K562 (cell line): ENCODE results near the gene CCNJL.
"Not testable (repeated sequence)": the region's sequence is repeated elsewhere in the genome, so short reads cannot be mapped to it uniquely, and the experiment has no call there.

Source experiments
- CREB3 ChIP-seq: fragments of 450-650 bp; conservative IDR thresholded peaks from 2 replicates; pipeline ENCODE4 v1.6.1; 2016; ENCODE audit warnings: missing genetic modification characterization, low read depth, mild to moderate bottlenecking, missing compliant biosample characterization, moderate library complexity
- CTCF ChIP-seq, 3 experiments: IDR thresholded peaks in 2 of 3; conservative IDR thresholded peaks in 1 of 3; 2 replicates each; pipeline ENCODE4 v1.5.1; 2011 to 2012; ENCODE audit warnings: low read length in 3 of 3, mild to moderate bottlenecking in 3 of 3, control low read depth in 2 of 3, improper control_type of control experiment in 1 of 3, inconsistent platforms in 1 of 3, low read depth in 1 of 3, mixed read lengths in 1 of 3, moderate library complexity in 1 of 3; ENCODE audit not compliant: insufficient read depth in 2 of 3
- ETV6 ChIP-seq, 3 experiments: fragments of 150-350 bp in 1 of 3; sonication (generic) in 1 of 3; formaldehyde crosslinking in 1 of 3; IDR thresholded peaks; 2 replicates each; pipeline versions ENCODE4 v1.6.1 to v1.8.0; 2014 to 2022; ENCODE audit warnings: borderline replicate concordance in 2 of 3, low read depth in 2 of 3, antibody characterized with exemption in 1 of 3, low read length in 1 of 3, mild to moderate bottlenecking in 1 of 3, missing genetic modification reagents in 1 of 3
- MXI1 ChIP-seq: IDR thresholded peaks from 2 replicates; pipeline ENCODE4 v1.6.1; 2011; ENCODE audit warnings: low read depth, mild to moderate bottlenecking, improper control_type of control experiment, low read length
- SNRNP70 ChIP-seq: fragments of 200-400 bp; formaldehyde crosslinking; optimal IDR thresholded peaks from 2 replicates; pipeline ENCODE3; 2017; ENCODE audit warnings: low read depth, low read length
- ZNF431 ChIP-seq: sonication (generic); formaldehyde crosslinking; IDR thresholded peaks from 2 replicates; pipeline ENCODE4 v1.8.0; 2022; ENCODE audit warnings: mild to moderate bottlenecking, missing genetic modification reagents
- ZNF592 ChIP-seq: fragments of 450-650 bp; IDR thresholded peaks from 2 replicates; pipeline ENCODE4 v1.6.1; 2017; ENCODE audit warnings: antibody characterized with exemption, mild to moderate bottlenecking

- not testable (repeated sequence) for TF ChIP-seq CREB3 (tag); ZNF431 (CRISPR knock-in tag); SNRNP70; ZNF592; CTCF (IDR thresholded peaks at IDR 0.05 in 2 of 3, conservative IDR thresholded peaks at IDR 0.05 in 1 of 3; ENCODE audit: insufficient read depth in 2 of 3, low read depth in 1 of 3, low read length in 3 of 3); ETV6 (IDR thresholded peaks at IDR 0.05; ENCODE audit: borderline replicate concordance in 1 of 2, low read depth in 2 of 2, low read length in 1 of 2); ETV6 (CRISPR knock-in tag; IDR thresholded peaks at IDR 0.05; ENCODE audit: borderline replicate concordance); MXI1
Observed at GRCh38 chr5:160334716-160335115, 22.4 kb upstream of the CCNJL start.
